ENCODE results near the gene COMMD4. TPM values are rescaled to one million over a fixed set of nuclear protein-coding genes. Genes with fewer than 3 reads are reported as not detected.
"Not testable (repeated sequence)": the region's sequence is repeated elsewhere in the genome, so short reads cannot be mapped to it uniquely, and the experiment has no call there.

COMMD4 gene
- total RNA-seq, 1 donor from 2014 or later = 51.8 TPM

DNA sequence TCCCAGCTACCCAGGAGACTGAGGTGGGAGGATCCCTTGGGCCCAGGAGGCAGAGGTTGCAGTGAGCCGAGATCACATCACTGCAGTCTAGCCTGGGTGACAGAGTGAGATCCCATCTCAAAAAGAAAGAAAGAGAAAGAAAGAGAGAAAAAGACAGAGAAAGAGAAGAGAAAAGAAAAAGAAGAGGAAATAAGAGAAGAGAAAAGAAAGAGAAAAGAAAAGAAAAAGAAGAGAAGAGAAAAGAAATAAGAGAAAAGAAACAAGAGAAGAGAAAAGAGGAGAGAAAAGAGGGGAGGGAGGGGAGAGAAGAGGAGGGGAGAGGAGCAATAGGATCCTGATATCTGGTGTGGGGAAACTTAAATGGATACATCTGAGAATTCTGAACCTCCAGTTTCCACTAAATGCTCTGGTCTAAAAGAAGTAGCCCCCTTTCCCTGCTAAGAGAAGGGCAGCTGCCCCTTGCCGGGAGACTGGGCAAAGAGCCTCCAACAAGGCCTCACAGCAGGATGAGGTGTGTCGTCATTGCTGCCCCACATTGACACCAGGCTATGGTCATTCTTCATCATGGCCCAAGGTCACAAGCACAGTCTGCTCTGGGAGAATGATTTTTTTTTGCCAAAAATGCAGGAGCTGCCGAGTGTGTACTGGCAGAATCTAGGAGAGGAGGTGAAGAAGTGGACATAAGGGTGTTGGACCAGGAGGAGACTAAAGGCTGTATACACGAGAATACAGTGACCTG lies 21.1 kb upstream of the COMMD4 start:
- ChIA-PET POLR2A (no interaction called here), CTCF (no interaction called here)
- TF ChIP-seq, protein P1, sequence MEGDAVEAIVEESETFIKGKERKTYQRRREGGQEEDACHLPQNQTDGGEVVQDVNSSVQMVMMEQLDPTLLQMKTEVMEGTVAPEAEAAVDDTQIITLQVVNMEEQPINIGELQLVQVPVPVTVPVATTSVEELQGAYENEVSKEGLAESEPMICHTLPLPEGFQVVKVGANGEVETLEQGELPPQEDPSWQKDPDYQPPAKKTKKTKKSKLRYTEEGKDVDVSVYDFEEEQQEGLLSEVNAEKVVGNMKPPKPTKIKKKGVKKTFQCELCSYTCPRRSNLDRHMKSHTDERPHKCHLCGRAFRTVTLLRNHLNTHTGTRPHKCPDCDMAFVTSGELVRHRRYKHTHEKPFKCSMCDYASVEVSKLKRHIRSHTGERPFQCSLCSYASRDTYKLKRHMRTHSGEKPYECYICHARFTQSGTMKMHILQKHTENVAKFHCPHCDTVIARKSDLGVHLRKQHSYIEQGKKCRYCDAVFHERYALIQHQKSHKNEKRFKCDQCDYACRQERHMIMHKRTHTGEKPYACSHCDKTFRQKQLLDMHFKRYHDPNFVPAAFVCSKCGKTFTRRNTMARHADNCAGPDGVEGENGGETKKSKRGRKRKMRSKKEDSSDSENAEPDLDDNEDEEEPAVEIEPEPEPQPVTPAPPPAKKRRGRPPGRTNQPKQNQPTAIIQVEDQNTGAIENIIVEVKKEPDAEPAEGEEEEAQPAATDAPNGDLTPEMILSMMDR (IDR thresholded peaks at IDR 0.05) = no peak
- H3K4me1 Mint-ChIP-seq = no peaks in the 10 kb centered on the region
- intact Hi-C loops (cut with micrococcal nuclease) = no loop called here
- DNase-seq = no peak
- no peak overlapping the region for H3K27ac Mint-ChIP-seq
- H3K36me3 Mint-ChIP-seq (ENCODE audit: low read depth) = no peaks in the 10 kb centered on the region
- no peak for ATAC-seq (ENCODE audit: low read depth)
- no peaks in the 10 kb centered on the region for H3K9me3 Mint-ChIP-seq
- H3K27me3 Mint-ChIP-seq = peaks cover 9% of the 10 kb centered on the region
- no peak overlapping the region for H3K4me3 Mint-ChIP-seq

DNA sequence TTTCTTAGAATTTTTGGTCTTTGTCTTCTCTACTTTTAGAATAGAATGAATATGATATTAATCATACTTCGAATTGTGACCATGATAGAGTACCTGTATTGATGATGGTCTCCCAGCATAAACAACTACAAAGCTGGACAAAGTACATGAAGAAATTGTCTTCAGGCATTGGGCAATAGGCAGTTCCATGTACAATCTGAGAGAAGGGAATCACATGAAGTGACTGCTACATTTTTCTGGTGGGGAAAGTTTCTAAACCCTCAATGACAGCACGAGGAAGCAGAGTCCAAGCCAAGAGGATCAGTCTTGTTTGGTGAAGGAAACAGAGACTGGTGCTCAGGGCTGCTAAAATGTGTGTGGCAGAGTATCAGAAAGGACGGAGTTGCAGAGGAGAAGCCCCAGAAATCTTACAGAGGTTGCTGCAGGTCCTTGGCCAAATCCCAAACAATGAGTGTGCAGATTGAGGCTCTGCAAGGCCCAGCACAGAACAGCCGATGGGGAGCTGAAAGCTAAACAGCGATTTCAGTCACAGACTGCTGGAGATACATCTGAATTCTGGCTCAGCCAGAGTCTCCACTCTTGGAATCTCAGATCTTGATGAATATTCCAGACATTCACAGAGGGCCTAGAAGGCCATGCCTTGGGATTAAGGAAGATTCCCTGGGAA lies 16.5 kb upstream of the COMMD4 start:
- H3K27me3 Mint-ChIP-seq; H3K36me3 Mint-ChIP-seq (ENCODE audit: low read depth); intact Hi-C loops (cut with micrococcal nuclease); CTCF ChIA-PET; ATAC-seq (ENCODE audit: low read depth); POLR2A ChIA-PET; H3K4me1 Mint-ChIP-seq; H3K27ac Mint-ChIP-seq; H3K9me3 Mint-ChIP-seq; H3K4me3 Mint-ChIP-seq; DNase-seq: not testable (repeated sequence)

DNA sequence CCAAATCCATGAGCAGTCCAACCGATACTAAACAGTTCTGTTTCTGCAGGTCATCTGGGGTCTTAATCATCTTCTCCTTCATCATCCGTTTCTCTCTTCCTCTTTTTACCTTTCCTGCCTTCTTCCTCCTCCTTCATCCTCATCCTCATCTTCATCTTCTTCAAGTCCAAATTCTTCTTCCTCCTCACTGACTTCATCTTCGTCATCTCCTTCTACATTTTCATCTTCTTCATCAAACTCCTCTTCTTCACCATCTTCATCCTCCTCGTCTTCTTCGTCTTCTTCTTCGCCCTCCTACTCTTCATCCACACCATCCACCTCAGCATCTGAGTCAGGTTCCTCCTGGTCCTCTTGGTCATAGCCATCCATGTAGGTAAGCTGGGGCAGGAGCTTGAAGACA lies 14.2 kb upstream of the COMMD4 start:
- POLR2A ChIA-PET = no interaction called here
- Mint-ChIP-seq H3K27ac (no peak overlapping the region), H3K9me3 (no peaks in the 10 kb centered on the region), H3K4me1 (no peaks in the 10 kb centered on the region), H3K27me3 (no peaks in the 10 kb centered on the region), H3K4me3 (no peak overlapping the region), H3K36me3 (ENCODE audit: low read depth) (no peaks in the 10 kb centered on the region)
- ATAC-seq (ENCODE audit: low read depth) (no peak), DNase-seq (no peak)
- TF ChIP-seq, protein P1 (IDR thresholded peaks at IDR 0.05) = no peak
- intact Hi-C loops (cut with micrococcal nuclease) = loop anchor here (10.0 kb wide), 1 partner anchor 77 kb away; no protein-coding TSS in a partner anchor
- CTCF ChIA-PET = no interaction called here

DNA sequence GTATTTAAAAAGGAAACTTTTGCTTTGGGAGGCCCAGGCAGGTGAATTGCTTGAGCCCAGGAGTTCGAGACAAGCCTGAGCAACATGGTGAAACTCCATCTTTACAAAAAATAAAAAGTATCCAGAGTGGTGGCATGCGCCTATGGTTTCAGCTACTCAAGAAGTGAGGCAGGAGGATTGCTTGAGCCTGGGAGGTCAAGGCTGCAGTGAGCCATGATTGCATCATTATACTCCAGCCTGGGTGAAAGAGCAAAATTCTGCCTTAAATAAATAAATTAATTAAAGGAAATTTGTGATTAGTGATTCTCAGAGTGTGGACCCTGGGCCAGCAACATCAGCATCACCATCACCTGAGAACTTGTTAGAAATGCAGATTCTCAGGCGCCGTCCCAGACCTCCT lies 9.9 kb upstream of the COMMD4 start:
- DNase-seq = no peak
- TF ChIP-seq, protein P1 (IDR thresholded peaks at IDR 0.05) = no peak
- Mint-ChIP-seq H3K4me3 (no peak overlapping the region), H3K9me3 (no peaks in the 10 kb centered on the region), H3K27me3 (peaks cover 3% of the 10 kb centered on the region), H3K27ac (no peak overlapping the region), H3K4me1 (no peaks in the 10 kb centered on the region), H3K36me3 (ENCODE audit: low read depth) (no peaks in the 10 kb centered on the region)
- intact Hi-C loops (cut with micrococcal nuclease) = loop anchor here (10.0 kb wide), 1 partner anchor 81 kb away; no protein-coding TSS in a partner anchor
- ChIA-PET POLR2A (no interaction called here), CTCF (no interaction called here)
- no peak for ATAC-seq (ENCODE audit: low read depth)

DNA sequence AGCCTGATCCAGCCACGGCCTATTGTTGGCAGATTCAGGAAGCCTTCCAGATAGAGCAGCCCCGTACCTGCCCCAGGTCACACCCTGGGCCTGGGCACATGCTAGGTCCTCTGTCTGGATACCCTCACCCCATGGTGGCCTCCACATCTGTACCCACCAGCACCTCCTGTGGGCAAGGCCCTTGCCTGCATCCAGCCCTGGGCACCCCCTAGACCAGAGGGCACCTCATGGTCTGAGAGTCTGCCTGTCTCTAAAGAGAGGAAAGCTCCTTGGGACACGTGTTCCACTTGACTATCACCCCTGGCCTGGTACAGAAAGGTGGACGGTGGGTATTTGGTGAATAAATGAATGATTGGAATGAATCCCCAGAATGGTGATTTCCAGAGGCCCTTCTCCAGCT lies 8.9 kb upstream of the COMMD4 start:
- H3K36me3 Mint-ChIP-seq (ENCODE audit: low read depth) = no peaks in the 10 kb centered on the region
- H3K27ac Mint-ChIP-seq = no peak overlapping the region
- ChIA-PET CTCF (no interaction called here), POLR2A (no interaction called here)
- no peak overlapping the region for H3K4me3 Mint-ChIP-seq
- no peaks in the 10 kb centered on the region for H3K9me3 Mint-ChIP-seq
- ATAC-seq (ENCODE audit: low read depth) = no peak
- H3K27me3 Mint-ChIP-seq = peaks cover 4% of the 10 kb centered on the region
- DNase-seq = no peak
- no peaks in the 10 kb centered on the region for H3K4me1 Mint-ChIP-seq
- TF ChIP-seq, protein P1 (IDR thresholded peaks at IDR 0.05) = no peak
- intact Hi-C loops (cut with micrococcal nuclease) = loop anchor here (10.0 kb wide), 1 partner anchor 82 kb away; no protein-coding TSS in a partner anchor
